GM21786 (cell line): ENCODE results near the gene POLR3K.
"Not testable (repeated sequence)": the region's sequence is repeated elsewhere in the genome, so short reads cannot be mapped to it uniquely, and the experiment has no call there.

ENCODE experiments used
- ATAC-seq: cut with Tn5 transposase; IDR thresholded peaks from one replicate; pipeline ENCODE4 v1.9.1; 2021; ENCODE audit not compliant: unreplicated experiment

POLR3K gene

GRCh38 chr16:47234-47633, 6.2 kb downstream of the POLR3K start:
- ATAC-seq, result no peak

GRCh38 chr16:46510-46909, 6.9 kb downstream of the POLR3K start:
- ATAC-seq, result not testable (repeated sequence)

- ATAC-seq, result no peak
These were observed 8.0 kb downstream of the POLR3K start for GRCh38 chr16:45454-45853.

GRCh38 chr16:44655-45054, 8.8 kb downstream of the POLR3K start:
- no peak for ATAC-seq

GRCh38 chr16:43294-43693, 10.1 kb downstream of the POLR3K start:
- ATAC-seq, result no peak

GRCh38 chr16:42691-43090, 10.7 kb downstream of the POLR3K start:
- ATAC-seq, result no peak

- ATAC-seq, result no peak
These were observed 11.3 kb downstream of the POLR3K start for GRCh38 chr16:42069-42457.

GRCh38 chr16:41439-42068, 11.9 kb downstream of the POLR3K start:
- no peak for ATAC-seq

GRCh38 chr16:38941-39892, 14.2 kb downstream of the POLR3K start:
- peak; percentile 65 for ATAC-seq

- ATAC-seq, result not testable (repeated sequence)
These were observed 15.2 kb downstream of the POLR3K start for GRCh38 chr16:38206-38605.

GRCh38 chr16:37511-37910, 15.9 kb downstream of the POLR3K start:
- no peak for ATAC-seq

- no peak for ATAC-seq
These were observed 16.9 kb downstream of the POLR3K start for GRCh38 chr16:36336-36984.

- no peak for ATAC-seq
These were observed 17.6 kb downstream of the POLR3K start for GRCh38 chr16:35678-36305.

- no peak for ATAC-seq
These were observed 18.3 kb downstream of the POLR3K start for GRCh38 chr16:35011-35677.

- no peak for ATAC-seq
These were observed 18.8 kb downstream of the POLR3K start for GRCh38 chr16:34648-34987.

- ATAC-seq, result no peak
These were observed 19.3 kb downstream of the POLR3K start for GRCh38 chr16:33877-34647.

- ATAC-seq, result not testable (repeated sequence)
These were observed 20.1 kb downstream of the POLR3K start for GRCh38 chr16:33154-33876.

GRCh38 chr16:30627-31026, 22.8 kb downstream of the POLR3K start:
- not testable (repeated sequence) for ATAC-seq

- ATAC-seq, result peak; percentile 53
These were observed 27.5 kb downstream of the POLR3K start for GRCh38 chr16:25926-26348.
